Activated CD4-positive, alpha-beta T cell treated with anti-CD3 and anti-CD28 coated beads for 36 hours (primary cell): ENCODE measurements around the gene KCNJ3. TPM values are rescaled to one million over a fixed set of nuclear protein-coding genes. Genes with fewer than 3 reads are reported as not detected.

Experiments used
- ATAC-seq: fragments of 200-7000 bp; cut with Tn5 transposase; one replicate; pipeline ENCODE4 v1.10.0; 2021; ENCODE audit warnings: mild to moderate bottlenecking, moderate library complexity
- CTCF ChIA-PET: fragments of 350-600 bp; sonication (Branson Sonifier 250); formaldehyde crosslinking; loops from one replicate; lab custom pipeline; 2021; ENCODE audit warnings: antibody characterized with exemption; lab: Charles Lee
- POLR2A ChIA-PET: fragments of 350-600 bp; sonication (Branson Sonifier 250); formaldehyde crosslinking; loops from one replicate; lab custom pipeline; 2021; ENCODE audit warnings: antibody characterized with exemption, inconsistent platforms; lab: Charles Lee
- DNase-seq: peaks from one replicate; pipeline ENCODE4 v3.0.0-alpha.2; 2020
- H3K27ac Mint-ChIP-seq: one replicate; pipeline ENCODE4 v1.8.0; 2021; ENCODE audit warnings: mixed read lengths
- H3K27me3 Mint-ChIP-seq: one replicate; pipeline ENCODE4 v1.8.0; 2021; ENCODE audit warnings: mixed read lengths
- H3K36me3 Mint-ChIP-seq: one replicate; pipeline ENCODE4 v1.8.0; 2021; ENCODE audit warnings: low read depth, mixed read lengths
- H3K4me1 Mint-ChIP-seq: one replicate; pipeline ENCODE4 v1.8.0; 2021; ENCODE audit warnings: mixed read lengths
- H3K4me3 Mint-ChIP-seq: one replicate; pipeline ENCODE4 v1.8.0; 2021; ENCODE audit warnings: mild to moderate bottlenecking, moderate library complexity, mixed read lengths
- H3K9me3 Mint-ChIP-seq: one replicate; pipeline ENCODE4 v1.8.0; 2021; ENCODE audit warnings: low read depth, mixed read lengths
- intact Hi-C, 2 experiments: fragments of 100-400 bp; cut with DNase I in 1 of 2; cut with micrococcal nuclease in 1 of 2; formaldehyde crosslinking; loops; one replicate each; pipeline versions ENCODE4 v1.14.2 to v1.15.1; 2022 to 2024; cut with DNase I, micrococcal nuclease
- total RNA-seq, 2 experiments: library from RNA; stranded (reverse); gene quantifications; one replicate each; pipeline ENCODE4 v1.2.3, GENCODE V29; 2021

Gene KCNJ3
- total RNA-seq, 2 experiments from 2014 or later: not detected

GRCh38 chr2:154795651-154796050, 97.2 kb downstream of the KCNJ3 start:
- CTCF ChIA-PET: no interaction called here
- Mint-ChIP-seq H3K36me3 (no peaks in the 10 kb centered on the region), H3K27me3 (no peaks in the 10 kb centered on the region), H3K27ac (no peak overlapping the region), H3K4me3 (no peak overlapping the region), H3K4me1 (no peaks in the 10 kb centered on the region), H3K9me3 (peaks cover 2% of the 10 kb centered on the region)
- DNase-seq: no peak
- POLR2A ChIA-PET: no interaction called here
- intact Hi-C loops: no loop called here
- ATAC-seq: no peak

- no peak overlapping the region for H3K27ac Mint-ChIP-seq
- H3K9me3 Mint-ChIP-seq: peaks cover 2% of the 10 kb centered on the region
- no peaks in the 10 kb centered on the region for H3K36me3 Mint-ChIP-seq
- DNase-seq (no peak), ATAC-seq (no peak)
- ChIA-PET CTCF (no interaction called here), POLR2A (no interaction called here)
- H3K4me1 Mint-ChIP-seq: no peaks in the 10 kb centered on the region
- intact Hi-C loops: no loop called here
- no peaks in the 10 kb centered on the region for H3K27me3 Mint-ChIP-seq
- H3K4me3 Mint-ChIP-seq: no peak overlapping the region
Observed at GRCh38 chr2:154804451-154804850, 106.0 kb downstream of the KCNJ3 start.

- no peaks in the 10 kb centered on the region for H3K36me3 Mint-ChIP-seq
- intact Hi-C loops: no loop called here
- no peak overlapping the region for H3K27ac Mint-ChIP-seq
- DNase-seq: no peak
- CTCF ChIA-PET: interaction anchor here (0.6 kb wide), 1 partner anchor 337 kb away, joined by 4 read pairs; no protein-coding TSS in a partner anchor
- H3K27me3 Mint-ChIP-seq: no peaks in the 10 kb centered on the region
- no peak overlapping the region for H3K4me3 Mint-ChIP-seq
- H3K4me1 Mint-ChIP-seq: no peaks in the 10 kb centered on the region
- POLR2A ChIA-PET: no interaction called here
- ATAC-seq: no peak
- H3K9me3 Mint-ChIP-seq: no peaks in the 10 kb centered on the region
Observed at GRCh38 chr2:154813636-154814035, 115.1 kb downstream of the KCNJ3 start.

- POLR2A ChIA-PET: no interaction called here
- H3K4me1 Mint-ChIP-seq: no peaks in the 10 kb centered on the region
- no peak for DNase-seq
- no peaks in the 10 kb centered on the region for H3K27me3 Mint-ChIP-seq
- H3K27ac Mint-ChIP-seq: no peak overlapping the region
- CTCF ChIA-PET: no interaction called here
- intact Hi-C loops: no loop called here
- no peaks in the 10 kb centered on the region for H3K36me3 Mint-ChIP-seq
- no peak for ATAC-seq
- no peak overlapping the region for H3K4me3 Mint-ChIP-seq
- H3K9me3 Mint-ChIP-seq: no peaks in the 10 kb centered on the region
Observed at GRCh38 chr2:154814856-154815255, 116.4 kb downstream of the KCNJ3 start.

GRCh38 chr2:154825358-154825757, 126.9 kb downstream of the KCNJ3 start:
- ChIA-PET CTCF (no interaction called here), POLR2A (no interaction called here)
- intact Hi-C loops: no loop called here
- Mint-ChIP-seq H3K36me3 (no peaks in the 10 kb centered on the region), H3K4me1 (no peaks in the 10 kb centered on the region), H3K27me3 (no peaks in the 10 kb centered on the region), H3K27ac (no peak overlapping the region), H3K4me3 (no peak overlapping the region), H3K9me3 (no peaks in the 10 kb centered on the region)
- no peak for DNase-seq
- no peak for ATAC-seq

GRCh38 chr2:154826827-154827226, 128.3 kb downstream of the KCNJ3 start:
- Mint-ChIP-seq H3K4me3 (no peak overlapping the region), H3K27ac (no peak overlapping the region), H3K27me3 (no peaks in the 10 kb centered on the region), H3K36me3 (no peaks in the 10 kb centered on the region), H3K9me3 (no peaks in the 10 kb centered on the region), H3K4me1 (no peaks in the 10 kb centered on the region)
- intact Hi-C loops: no loop called here
- ATAC-seq: no peak
- POLR2A ChIA-PET: no interaction called here
- CTCF ChIA-PET: interaction anchor here (1.0 kb wide), 1 partner anchor 105 kb away, joined by 3 read pairs; no protein-coding TSS in a partner anchor
- no peak for DNase-seq

- intact Hi-C loops: no loop called here
- Mint-ChIP-seq H3K36me3 (no peaks in the 10 kb centered on the region), H3K27ac (no peak overlapping the region)
Observed at GRCh38 chr2:154827286-154827685, 128.8 kb downstream of the KCNJ3 start.

GRCh38 chr2:154832711-154833110, 134.2 kb downstream of the KCNJ3 start:
- no peaks in the 10 kb centered on the region for H3K36me3 Mint-ChIP-seq
- intact Hi-C loops: no loop called here
- DNase-seq (no peak), ATAC-seq (no peak)
- H3K4me3 Mint-ChIP-seq: no peak overlapping the region
- POLR2A ChIA-PET: no interaction called here
- H3K27me3 Mint-ChIP-seq: no peaks in the 10 kb centered on the region
- H3K4me1 Mint-ChIP-seq: no peaks in the 10 kb centered on the region
- CTCF ChIA-PET: no interaction called here
- no peak overlapping the region for H3K27ac Mint-ChIP-seq
- no peaks in the 10 kb centered on the region for H3K9me3 Mint-ChIP-seq

More at GRCh38 chr2:154827286-154827685, 128.8 kb downstream of the KCNJ3 start:
- ATAC-seq (no peak), DNase-seq (no peak)
- Mint-ChIP-seq H3K4me1 (no peaks in the 10 kb centered on the region), H3K27me3 (no peaks in the 10 kb centered on the region), H3K4me3 (no peak overlapping the region), H3K9me3 (no peaks in the 10 kb centered on the region)
- POLR2A ChIA-PET: no interaction called here
- CTCF ChIA-PET: interaction anchor here (1.0 kb wide), 1 partner anchor 105 kb away, joined by 3 read pairs; no protein-coding TSS in a partner anchor

- POLR2A ChIA-PET: no interaction called here
Observed at GRCh38 chr2:154836632-154837031, 138.1 kb downstream of the KCNJ3 start.

GRCh38 chr2:154837035-154837434, 138.5 kb downstream of the KCNJ3 start:
- H3K36me3 Mint-ChIP-seq: no peaks in the 10 kb centered on the region
- H3K27me3 Mint-ChIP-seq: no peaks in the 10 kb centered on the region
- H3K27ac Mint-ChIP-seq: no peak overlapping the region
- H3K4me3 Mint-ChIP-seq: no peak overlapping the region
- peaks cover 10% of the 10 kb centered on the region for H3K9me3 Mint-ChIP-seq
- H3K4me1 Mint-ChIP-seq: no peaks in the 10 kb centered on the region
- DNase-seq (no peak), ATAC-seq (no peak)
- ChIA-PET CTCF (no interaction called here), POLR2A (no interaction called here)
- intact Hi-C loops: no loop called here

More at GRCh38 chr2:154836632-154837031, 138.1 kb downstream of the KCNJ3 start:
- no peaks in the 10 kb centered on the region for H3K27me3 Mint-ChIP-seq
- CTCF ChIA-PET: no interaction called here
- H3K27ac Mint-ChIP-seq: no peak overlapping the region
- DNase-seq: no peak
- intact Hi-C loops: no loop called here
- no peaks in the 10 kb centered on the region for H3K36me3 Mint-ChIP-seq
- H3K9me3 Mint-ChIP-seq: peaks cover 8% of the 10 kb centered on the region
- H3K4me1 Mint-ChIP-seq: no peaks in the 10 kb centered on the region
- H3K4me3 Mint-ChIP-seq: no peak overlapping the region
- no peak for ATAC-seq

GRCh38 chr2:154844513-154844912, 146.0 kb downstream of the KCNJ3 start:
- ATAC-seq (no peak), DNase-seq (no peak)
- Mint-ChIP-seq H3K27ac (no peak overlapping the region), H3K36me3 (no peaks in the 10 kb centered on the region), H3K9me3 (peaks cover 10% of the 10 kb centered on the region), H3K4me3 (no peak overlapping the region), H3K4me1 (no peaks in the 10 kb centered on the region), H3K27me3 (no peaks in the 10 kb centered on the region)
- CTCF ChIA-PET: no interaction called here
- POLR2A ChIA-PET: no interaction called here
- intact Hi-C loops: no loop called here

GRCh38 chr2:154846842-154847241, 148.3 kb downstream of the KCNJ3 start:
- intact Hi-C loops: no loop called here
- no peaks in the 10 kb centered on the region for H3K27me3 Mint-ChIP-seq
- DNase-seq (no peak), ATAC-seq (no peak)
- ChIA-PET CTCF (no interaction called here), POLR2A (no interaction called here)
- no peak overlapping the region for H3K4me3 Mint-ChIP-seq
- H3K36me3 Mint-ChIP-seq: no peaks in the 10 kb centered on the region
- peaks cover 3% of the 10 kb centered on the region for H3K9me3 Mint-ChIP-seq
- no peaks in the 10 kb centered on the region for H3K4me1 Mint-ChIP-seq
- H3K27ac Mint-ChIP-seq: no peak overlapping the region

GRCh38 chr2:154849482-154849881, 151.0 kb downstream of the KCNJ3 start:
- H3K27me3 Mint-ChIP-seq: no peaks in the 10 kb centered on the region
- ChIA-PET CTCF (no interaction called here), POLR2A (no interaction called here)
- no peaks in the 10 kb centered on the region for H3K4me1 Mint-ChIP-seq
- no peak overlapping the region for H3K4me3 Mint-ChIP-seq
- intact Hi-C loops: no loop called here
- H3K27ac Mint-ChIP-seq: no peak overlapping the region
- ATAC-seq (no peak), DNase-seq (no peak)
- no peaks in the 10 kb centered on the region for H3K36me3 Mint-ChIP-seq
- H3K9me3 Mint-ChIP-seq: no peaks in the 10 kb centered on the region
